ENCODE data around the gene TBCCD1. TPM values are rescaled to one million over a fixed set of nuclear protein-coding genes. Genes with fewer than 3 reads are reported as not detected.
"Not testable (repeated sequence)": the region's sequence is repeated elsewhere in the genome, so short reads cannot be mapped to it uniquely, and the experiment has no call there.

Gene TBCCD1
- total RNA-seq, 1 donor from 2014 or later: 13.5 TPM

- Mint-ChIP-seq H3K36me3 (ENCODE audit: insufficient read depth) (peaks cover 1% of the 10 kb centered on the region), H3K4me3 (ENCODE audit: low read depth) (no peak overlapping the region), H3K27me3 (peaks cover 22% of the 10 kb centered on the region), H3K27ac (no peak overlapping the region), H3K9me3 (ENCODE audit: low read depth) (peaks cover 19% of the 10 kb centered on the region), H3K4me1 (ENCODE audit: low read depth) (peaks cover 6% of the 10 kb centered on the region)
- DNase-seq (ENCODE audit: low spot score, unreplicated experiment): no peak
- no peak for TF ChIP-seq CTCF (IDR thresholded peaks at IDR 0.05; ENCODE audit: unreplicated experiment)
Measured at GRCh38 chr3:186502138-186502948, 64.8 kb downstream of the TBCCD1 start.

GRCh38 chr3:186499949-186500348 is 67.2 kb downstream of the TBCCD1 start:
- H3K9me3 Mint-ChIP-seq (ENCODE audit: low read depth): peaks cover 19% of the 10 kb centered on the region
- not testable (repeated sequence) for DNase-seq (ENCODE audit: low spot score, unreplicated experiment); H3K36me3 Mint-ChIP-seq (ENCODE audit: insufficient read depth); H3K4me3 Mint-ChIP-seq (ENCODE audit: low read depth); H3K27ac Mint-ChIP-seq
- peaks cover 12% of the 10 kb centered on the region for H3K4me1 Mint-ChIP-seq (ENCODE audit: low read depth)
- peaks cover 11% of the 10 kb centered on the region for H3K27me3 Mint-ChIP-seq

- H3K27ac Mint-ChIP-seq: not testable (repeated sequence)
Measured at GRCh38 chr3:186498022-186498421, 69.1 kb downstream of the TBCCD1 start.

GRCh38 chr3:186497608-186498007 is 69.5 kb downstream of the TBCCD1 start:
- DNase-seq (ENCODE audit: low spot score, unreplicated experiment): no peak
- peaks cover 13% of the 10 kb centered on the region for H3K4me1 Mint-ChIP-seq (ENCODE audit: low read depth)
- H3K9me3 Mint-ChIP-seq (ENCODE audit: low read depth): peaks cover 19% of the 10 kb centered on the region
- no peak overlapping the region for H3K27ac Mint-ChIP-seq
- peaks cover 7% of the 10 kb centered on the region for H3K27me3 Mint-ChIP-seq
- TF ChIP-seq CTCF (IDR thresholded peaks at IDR 0.05; ENCODE audit: unreplicated experiment): no peak
- H3K4me3 Mint-ChIP-seq (ENCODE audit: low read depth): no peak overlapping the region
- H3K36me3 Mint-ChIP-seq (ENCODE audit: insufficient read depth): peaks cover 1% of the 10 kb centered on the region

More at GRCh38 chr3:186498022-186498421, 69.1 kb downstream of the TBCCD1 start:
- not testable (repeated sequence) for H3K4me3 Mint-ChIP-seq (ENCODE audit: low read depth); DNase-seq (ENCODE audit: low spot score, unreplicated experiment); H3K36me3 Mint-ChIP-seq (ENCODE audit: insufficient read depth)
- Mint-ChIP-seq H3K9me3 (ENCODE audit: low read depth) (peaks cover 19% of the 10 kb centered on the region), H3K4me1 (ENCODE audit: low read depth) (peaks cover 14% of the 10 kb centered on the region), H3K27me3 (peaks cover 11% of the 10 kb centered on the region)

- TF ChIP-seq CTCF (IDR thresholded peaks at IDR 0.05; ENCODE audit: unreplicated experiment): no peak
- no peak overlapping the region for H3K4me3 Mint-ChIP-seq (ENCODE audit: low read depth)
- H3K9me3 Mint-ChIP-seq (ENCODE audit: low read depth): peaks cover 19% of the 10 kb centered on the region
- DNase-seq (ENCODE audit: low spot score, unreplicated experiment): no peak
- peaks cover 1% of the 10 kb centered on the region for H3K36me3 Mint-ChIP-seq (ENCODE audit: insufficient read depth)
- peaks cover 13% of the 10 kb centered on the region for H3K4me1 Mint-ChIP-seq (ENCODE audit: low read depth)
- peaks cover 6% of the 10 kb centered on the region for H3K27me3 Mint-ChIP-seq
- no peak overlapping the region for H3K27ac Mint-ChIP-seq
Measured at GRCh38 chr3:186496635-186497034, 70.5 kb downstream of the TBCCD1 start.

Other genes with a start within 250 kb of the TBCCD1 start
- gene DGKG, start 205.1 kb downstream of the TBCCD1 start, total RNA-seq: 0.17 and 0.44 TPM in 2 replicates
- 3.9 and 4.9 TPM in 2 replicates for gene CRYGS, start 23.0 kb downstream of the TBCCD1 start, total RNA-seq
- 53.4 and 63.7 TPM in 2 replicates for gene DNAJB11, start 3.4 kb upstream of the TBCCD1 start, total RNA-seq
- gene AHSG, start 45.7 kb upstream of the TBCCD1 start, total RNA-seq: 0.19 and 0.27 TPM in 2 replicates
- not detected in 2 replicates for gene FETUB, start 73.1 kb upstream of the TBCCD1 start, total RNA-seq
- not detected in 2 replicates for gene HRG, start 98.7 kb upstream of the TBCCD1 start, total RNA-seq
- gene KNG1, start 150.0 kb upstream of the TBCCD1 start, total RNA-seq: not detected in 2 replicates
- gene EIF4A2, start 216.2 kb upstream of the TBCCD1 start, total RNA-seq: 498 and 504 TPM in 2 replicates
- 51.3 and 54.3 TPM in 2 replicates for gene RFC4, start 239.1 kb upstream of the TBCCD1 start, total RNA-seq